Measurements from ENCODE around the gene MRPS15.
"Not testable (repeated sequence)": the region's sequence is repeated elsewhere in the genome, so short reads cannot be mapped to it uniquely, and the experiment has no call there.

MRPS15 gene

DNA sequence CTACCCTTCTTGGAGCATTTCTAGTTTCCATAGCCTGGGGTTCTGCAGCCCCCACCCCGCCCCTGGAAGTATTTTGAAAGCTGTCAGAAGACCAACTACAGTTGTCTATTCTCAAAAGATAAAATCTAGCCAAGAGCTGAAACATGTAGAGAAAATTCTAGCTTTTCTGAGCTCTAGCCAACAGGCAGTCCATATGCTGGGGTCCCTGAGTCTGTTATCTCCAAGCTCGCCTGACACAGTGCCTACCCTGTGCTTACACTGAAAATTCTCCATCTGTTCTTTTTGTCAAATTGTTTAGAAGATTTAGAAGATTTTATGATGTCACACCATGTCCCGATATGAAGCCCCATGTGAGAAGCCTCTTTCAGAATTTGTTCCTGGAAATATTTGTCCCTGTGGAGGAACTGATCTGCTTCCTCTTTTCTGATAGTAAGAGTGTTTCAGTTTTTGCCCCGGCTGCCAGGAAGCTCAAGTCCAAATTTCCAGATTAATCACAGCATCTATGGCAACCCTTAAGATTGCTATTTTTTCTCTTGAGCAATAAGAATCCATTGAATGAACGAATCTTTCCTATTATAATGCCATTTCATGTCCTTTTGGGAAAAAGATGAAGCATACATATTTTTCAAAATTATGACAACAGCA is 42.2 kb upstream of the MRPS15 start:
- no peak overlapping the region for H3K4me3 ChIP-seq (ENCODE audit: low read depth, low read length)
- TF ChIP-seq, protein P1, sequence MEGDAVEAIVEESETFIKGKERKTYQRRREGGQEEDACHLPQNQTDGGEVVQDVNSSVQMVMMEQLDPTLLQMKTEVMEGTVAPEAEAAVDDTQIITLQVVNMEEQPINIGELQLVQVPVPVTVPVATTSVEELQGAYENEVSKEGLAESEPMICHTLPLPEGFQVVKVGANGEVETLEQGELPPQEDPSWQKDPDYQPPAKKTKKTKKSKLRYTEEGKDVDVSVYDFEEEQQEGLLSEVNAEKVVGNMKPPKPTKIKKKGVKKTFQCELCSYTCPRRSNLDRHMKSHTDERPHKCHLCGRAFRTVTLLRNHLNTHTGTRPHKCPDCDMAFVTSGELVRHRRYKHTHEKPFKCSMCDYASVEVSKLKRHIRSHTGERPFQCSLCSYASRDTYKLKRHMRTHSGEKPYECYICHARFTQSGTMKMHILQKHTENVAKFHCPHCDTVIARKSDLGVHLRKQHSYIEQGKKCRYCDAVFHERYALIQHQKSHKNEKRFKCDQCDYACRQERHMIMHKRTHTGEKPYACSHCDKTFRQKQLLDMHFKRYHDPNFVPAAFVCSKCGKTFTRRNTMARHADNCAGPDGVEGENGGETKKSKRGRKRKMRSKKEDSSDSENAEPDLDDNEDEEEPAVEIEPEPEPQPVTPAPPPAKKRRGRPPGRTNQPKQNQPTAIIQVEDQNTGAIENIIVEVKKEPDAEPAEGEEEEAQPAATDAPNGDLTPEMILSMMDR (IDR thresholded peaks at IDR 0.05; ENCODE audit: low read depth, low read length, missing control alignments), result no peak
- in situ Hi-C loops (cut with HindIII; ENCODE audit: low sequenced_read_pairs), result no loop called here
- no peak for DNase-seq (ENCODE audit: low read depth)

- TF ChIP-seq, protein P1 (IDR thresholded peaks at IDR 0.05; ENCODE audit: low read depth, low read length, missing control alignments), result no peak
- H3K4me3 ChIP-seq (ENCODE audit: low read depth, low read length), result no peak overlapping the region
- DNase-seq (ENCODE audit: low read depth), result no peak
- in situ Hi-C loops (cut with HindIII; ENCODE audit: low sequenced_read_pairs), result no loop called here
Measured at GRCh38 chr1:36503733-36504132, 39.5 kb upstream of the MRPS15 start.

DNA sequence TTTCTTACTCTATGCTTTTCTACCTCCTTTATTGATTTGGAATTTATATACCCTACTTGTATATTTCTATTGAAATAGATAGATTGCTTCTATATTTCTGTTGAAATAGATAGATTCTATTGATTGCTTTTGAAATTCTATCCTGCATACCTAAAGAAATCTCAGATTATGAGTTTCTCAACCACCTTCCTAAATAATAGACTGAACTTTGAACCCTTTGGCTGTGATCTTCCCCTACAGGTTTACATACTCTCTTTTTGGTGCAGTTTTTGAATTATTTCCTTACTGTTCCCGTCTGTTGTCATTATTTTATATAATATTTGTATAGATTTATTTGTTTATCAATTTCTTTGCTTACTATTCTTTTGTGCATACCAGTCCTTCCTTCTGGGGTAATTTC is 39.0 kb upstream of the MRPS15 start:
- in situ Hi-C loops (cut with HindIII; ENCODE audit: low sequenced_read_pairs), result no loop called here
- TF ChIP-seq, protein P1 (IDR thresholded peaks at IDR 0.05; ENCODE audit: low read depth, low read length, missing control alignments), result no peak
- H3K4me3 ChIP-seq (ENCODE audit: low read depth, low read length), result no peak overlapping the region
- DNase-seq (ENCODE audit: low read depth), result no peak

DNA sequence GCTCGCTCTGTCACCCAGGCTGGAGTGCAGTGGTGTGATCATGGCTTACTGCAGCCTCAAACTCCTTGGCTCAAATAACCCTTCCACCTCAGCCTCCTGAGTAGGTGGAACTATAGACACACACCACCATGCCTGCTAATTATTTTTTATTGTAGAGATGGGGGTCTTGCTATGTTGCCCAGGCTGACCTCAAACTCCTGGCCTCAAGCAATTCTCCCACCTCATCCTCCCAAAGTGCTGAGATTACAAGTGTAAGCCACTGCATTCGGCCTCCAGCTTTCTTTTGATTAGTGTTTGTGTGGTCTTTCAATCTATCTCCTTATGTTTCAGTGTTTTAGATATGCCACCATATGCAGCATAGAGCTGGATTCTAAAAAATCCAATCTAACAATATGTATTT is 38.4 kb upstream of the MRPS15 start:
- no peak for DNase-seq (ENCODE audit: low read depth)
- TF ChIP-seq, protein P1 (IDR thresholded peaks at IDR 0.05; ENCODE audit: low read depth, low read length, missing control alignments), result no peak
- in situ Hi-C loops (cut with HindIII; ENCODE audit: low sequenced_read_pairs), result no loop called here
- H3K4me3 ChIP-seq (ENCODE audit: low read depth, low read length), result no peak overlapping the region

GRCh38 chr1:36501911-36502310 is 37.7 kb upstream of the MRPS15 start:
- H3K4me3 ChIP-seq (ENCODE audit: low read depth, low read length); in situ Hi-C loops (cut with HindIII; ENCODE audit: low sequenced_read_pairs); DNase-seq (ENCODE audit: low read depth): not testable (repeated sequence)

DNA sequence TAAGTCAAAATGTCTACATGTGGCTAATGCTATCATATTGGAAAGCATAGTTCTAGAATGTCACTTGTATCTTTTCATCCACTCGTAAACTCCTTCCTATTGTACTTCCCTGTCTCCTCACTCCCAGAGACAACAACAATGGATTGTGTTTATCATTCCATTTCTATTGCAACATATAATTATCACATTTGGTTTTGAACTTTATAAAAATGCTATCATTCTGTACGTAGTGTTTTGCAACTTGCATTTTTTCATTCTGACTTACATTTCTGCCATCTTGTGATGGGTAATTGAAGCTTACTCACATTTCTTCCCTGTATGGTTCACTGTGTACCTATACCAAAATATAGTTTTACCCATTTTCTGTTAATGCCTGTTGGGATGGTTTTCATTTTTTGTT is 33.0 kb upstream of the MRPS15 start:
- no peak overlapping the region for H3K4me3 ChIP-seq (ENCODE audit: low read depth, low read length)
- DNase-seq (ENCODE audit: low read depth), result no peak
- in situ Hi-C loops (cut with HindIII; ENCODE audit: low sequenced_read_pairs), result no loop called here
- TF ChIP-seq, protein P1 (IDR thresholded peaks at IDR 0.05; ENCODE audit: low read depth, low read length, missing control alignments), result no peak

DNA sequence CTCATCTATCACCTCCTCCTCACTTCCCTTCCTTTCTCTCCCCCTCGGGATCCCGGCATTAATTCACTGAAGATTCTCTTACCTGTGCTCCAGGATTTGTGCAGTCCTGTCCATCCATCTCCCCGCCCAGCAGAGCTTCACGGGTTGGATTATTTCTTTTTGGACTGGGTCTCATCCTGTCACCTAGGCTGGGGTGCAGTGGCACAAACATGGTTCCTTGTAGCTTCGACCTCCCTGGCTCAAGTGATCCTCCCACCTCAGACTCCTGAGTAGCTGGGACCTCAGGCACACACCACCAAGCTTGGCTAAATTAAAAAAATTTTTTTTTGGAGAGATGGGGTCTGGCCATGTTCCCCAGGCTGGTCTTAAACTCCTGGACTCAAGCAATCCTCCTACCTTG is 30.8 kb upstream of the MRPS15 start:
- TF ChIP-seq, protein P1 (IDR thresholded peaks at IDR 0.05; ENCODE audit: low read depth, low read length, missing control alignments), result no peak
- no peak for DNase-seq (ENCODE audit: low read depth)
- in situ Hi-C loops (cut with HindIII; ENCODE audit: low sequenced_read_pairs), result no loop called here
- no peak overlapping the region for H3K4me3 ChIP-seq (ENCODE audit: low read depth, low read length)
